ENCODE results near the gene KCNJ6.
"Not testable (repeated sequence)": the region's sequence is repeated elsewhere in the genome, so short reads cannot be mapped to it uniquely, and the experiment has no call there.

Gene KCNJ6

DNA sequence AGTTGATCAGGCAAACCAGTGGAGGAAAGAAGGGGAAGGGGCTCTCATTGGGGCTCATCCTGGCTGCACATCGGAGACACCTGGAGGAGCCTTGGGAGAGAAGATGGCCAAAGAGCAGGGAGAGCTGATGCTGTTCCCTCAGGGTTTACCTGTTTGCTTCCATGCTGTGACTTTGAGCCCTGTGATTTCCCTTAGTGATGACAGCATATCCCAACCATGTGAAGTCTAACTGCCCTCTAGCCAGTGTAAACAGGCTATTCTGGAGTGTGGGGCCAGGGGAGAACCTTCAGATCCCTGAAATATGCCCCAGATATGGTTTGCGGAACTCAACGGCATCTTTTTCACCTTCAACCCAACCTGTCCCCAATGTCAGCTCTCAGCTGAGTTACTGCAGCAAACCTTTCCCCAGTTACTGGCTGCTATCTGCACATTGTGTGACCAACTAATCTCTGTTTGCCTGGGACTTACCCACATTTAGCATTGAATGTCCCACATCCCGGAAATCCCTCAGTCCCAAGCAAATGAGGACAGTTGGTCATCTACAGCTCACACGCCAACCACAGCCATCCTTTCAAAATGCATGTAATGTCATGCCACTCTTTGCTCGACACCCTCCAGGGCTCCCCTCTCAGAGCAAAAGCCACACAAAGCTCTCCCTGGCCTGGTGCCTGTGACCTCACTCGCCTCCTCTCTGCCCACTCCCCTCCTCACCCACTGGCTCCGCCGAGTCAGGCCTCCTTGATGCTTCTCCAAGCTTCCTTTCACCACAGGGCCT lies 242.3 kb downstream of the KCNJ6 start:
- ATAC-seq: no peak

DNA sequence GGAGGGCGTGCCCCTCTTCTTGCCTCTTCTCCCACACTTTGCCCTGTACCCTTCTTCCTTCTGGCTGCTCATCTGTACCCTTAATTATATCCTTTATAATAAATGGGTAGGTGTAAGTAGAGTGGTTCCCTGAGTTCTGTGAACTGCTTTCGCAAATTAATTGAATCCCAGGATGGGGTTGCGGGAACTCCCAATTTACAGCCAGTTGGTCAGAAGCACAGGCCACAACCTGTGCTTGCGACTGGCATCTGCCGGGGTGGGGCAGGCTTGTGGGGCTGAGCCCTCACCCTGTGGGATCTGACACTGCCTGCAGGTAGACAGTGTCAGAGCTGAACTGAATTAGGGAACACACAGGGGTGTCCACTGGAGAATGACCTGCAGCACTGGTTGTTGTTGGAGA lies 244.9 kb downstream of the KCNJ6 start:
- DNase-seq (no peak), ATAC-seq (no peak)

More for the DNA sequence above, 242.3 kb downstream of the KCNJ6 start:
- DNase-seq: no peak

DNA sequence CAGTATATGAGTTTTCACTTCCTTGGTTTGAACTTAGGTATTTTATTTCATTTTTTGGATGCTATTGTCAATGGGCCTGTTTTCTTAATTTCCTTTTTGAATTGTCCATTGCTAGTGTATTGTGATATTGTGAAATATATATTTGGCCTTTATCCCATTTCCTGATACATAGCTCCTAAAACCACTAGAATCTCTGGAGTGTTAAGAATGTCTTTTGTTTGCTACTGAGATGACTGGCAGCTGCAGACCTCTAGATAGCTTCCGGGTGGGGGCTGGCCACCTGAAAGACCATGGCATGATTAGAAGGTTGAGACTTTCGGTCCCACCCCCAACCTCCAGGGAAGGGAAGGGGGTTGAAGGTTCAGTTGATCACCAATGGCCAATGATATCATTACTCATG lies 245.4 kb downstream of the KCNJ6 start:
- no peak for DNase-seq
- no peak for ATAC-seq

DNA sequence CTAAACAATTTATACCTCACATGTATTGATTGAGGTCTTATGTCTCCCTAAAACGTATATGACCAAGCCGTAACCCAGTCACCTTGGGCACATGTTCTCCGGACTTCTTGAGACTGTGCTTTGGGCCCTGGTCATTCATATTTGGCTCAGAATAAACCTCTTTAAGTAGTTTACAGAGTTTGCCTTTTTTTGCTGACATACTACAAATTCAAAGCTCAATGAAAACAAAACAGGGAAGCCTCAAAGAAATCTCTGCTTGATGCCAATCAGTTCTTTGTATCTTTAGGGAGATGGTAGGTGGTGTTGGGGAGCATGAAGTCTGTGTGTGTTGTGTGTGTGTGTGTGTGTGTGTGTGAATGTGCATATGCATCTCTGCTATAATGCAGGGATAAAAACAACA lies 247.0 kb downstream of the KCNJ6 start:
- ATAC-seq (no peak), DNase-seq (no peak)

DNA sequence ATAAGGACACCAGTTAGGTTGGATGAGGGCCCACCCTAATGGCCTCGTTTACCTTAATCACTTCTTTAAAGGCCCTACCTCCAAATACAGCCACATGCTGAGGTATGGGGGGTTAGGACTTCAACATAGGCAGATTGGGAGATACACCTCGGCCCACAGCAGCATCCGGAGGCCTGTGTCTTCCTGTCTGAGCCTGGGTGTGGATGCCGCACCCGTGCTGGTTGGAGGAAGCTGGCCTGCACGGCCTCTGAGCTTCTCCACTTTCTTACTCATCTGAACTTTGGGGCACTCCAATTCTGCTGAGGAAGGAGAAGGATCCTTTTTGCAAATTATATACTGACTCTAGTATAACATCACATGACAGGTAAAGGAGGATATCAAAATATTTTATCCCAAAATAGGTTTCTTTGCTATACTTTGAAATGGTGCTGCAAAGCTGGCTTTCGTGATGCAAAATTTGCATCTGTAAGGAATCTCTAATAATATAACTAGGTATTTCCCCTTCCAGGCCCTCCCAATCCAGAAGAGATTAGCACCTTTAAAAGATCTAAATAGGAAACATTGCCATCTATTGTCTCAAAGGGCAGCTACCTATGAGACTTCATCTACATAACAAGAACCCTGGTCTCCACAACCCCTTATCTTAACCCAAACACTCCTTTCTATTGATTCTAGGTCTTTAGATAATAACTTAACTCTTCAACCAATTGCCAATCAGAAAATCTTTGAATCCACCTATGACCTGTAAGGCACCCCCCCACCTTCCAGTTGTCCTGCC lies 247.6 kb downstream of the KCNJ6 start:
- DNase-seq (no peak), ATAC-seq (no peak)

DNA sequence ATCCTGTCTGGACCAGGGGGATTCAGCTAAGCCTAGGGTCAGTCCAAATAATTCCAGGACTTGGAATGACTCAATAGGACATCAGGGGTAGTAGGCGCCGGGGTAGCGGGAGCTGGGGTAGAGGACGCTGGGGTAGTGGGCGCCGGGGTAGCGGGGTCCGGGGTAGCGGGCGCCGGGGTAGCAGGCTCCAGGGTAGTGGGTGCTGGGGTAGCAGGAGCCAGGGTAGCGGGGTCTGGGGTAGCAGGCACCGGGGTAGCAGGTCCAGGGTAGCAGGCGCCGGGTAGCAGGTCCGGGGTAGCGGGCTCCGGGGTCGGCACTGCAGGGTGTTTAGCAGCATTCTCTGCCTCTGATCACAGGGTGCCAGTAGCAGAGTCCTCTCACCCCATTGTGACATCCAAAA lies 248.9 kb downstream of the KCNJ6 start:
- DNase-seq (no peak), ATAC-seq (no peak)

DNA sequence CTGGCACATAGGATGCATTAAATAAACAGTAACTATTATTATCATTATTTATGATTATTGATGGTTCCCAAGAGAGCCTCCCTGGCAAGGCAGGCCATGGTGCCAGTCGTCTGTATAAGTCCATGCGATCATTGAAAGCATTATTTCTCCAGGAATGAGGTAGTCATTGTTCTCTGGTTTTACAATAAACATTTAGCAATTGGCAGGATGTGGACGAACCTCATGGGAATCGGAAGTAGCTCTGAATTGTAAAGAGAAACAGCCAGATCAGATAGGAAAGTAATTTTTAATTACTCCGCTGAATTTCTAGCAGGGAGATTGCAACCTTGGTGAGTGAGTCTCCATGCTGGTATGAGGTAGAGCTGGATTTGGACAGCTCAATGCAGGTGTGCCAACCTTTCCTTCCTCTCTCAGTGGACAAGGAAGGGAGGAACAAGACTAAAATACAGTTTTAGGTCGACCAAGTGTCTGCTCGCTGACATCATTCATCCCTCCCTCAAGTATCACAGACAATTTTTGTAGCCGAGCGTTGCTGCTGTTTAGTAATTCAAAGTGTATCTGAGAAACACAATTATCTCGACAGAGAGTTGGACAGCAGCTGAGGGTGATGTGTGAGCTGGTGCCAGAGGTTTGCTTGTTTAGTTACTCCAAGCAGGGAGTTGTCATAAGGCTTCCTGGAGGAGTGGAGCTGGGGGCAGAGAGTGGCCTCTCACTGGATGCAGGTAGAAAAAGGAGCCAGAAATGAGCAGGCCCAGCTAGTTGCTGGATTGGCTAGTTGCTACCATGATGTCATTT lies 250.8 kb downstream of the KCNJ6 start:
- ATAC-seq (no peak), DNase-seq (no peak)

DNA sequence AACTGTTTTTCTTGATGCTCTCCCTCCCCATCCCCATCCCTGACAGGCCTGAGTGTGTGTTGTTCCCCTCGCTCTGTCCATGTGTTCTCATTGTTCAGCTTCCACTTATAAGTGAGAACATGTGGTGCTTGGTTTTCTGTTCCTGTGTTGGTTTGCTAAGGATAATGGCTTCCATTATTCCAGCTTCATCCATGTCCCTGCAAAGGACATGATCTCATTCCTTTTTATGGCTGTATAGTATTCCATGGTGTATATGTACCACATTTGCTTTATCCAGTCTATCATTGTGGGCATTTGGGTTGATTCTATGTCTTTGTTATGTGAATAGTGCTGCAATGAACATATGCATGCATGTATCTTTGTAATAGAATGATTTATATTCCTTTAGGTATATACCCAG lies 254.0 kb downstream of the KCNJ6 start:
- not testable (repeated sequence) for ATAC-seq, DNase-seq

- DNase-seq: no peak
- ATAC-seq: no peak
Observed at GRCh38 chr21:37660709-37661108, 255.5 kb downstream of the KCNJ6 start.

- no peak for DNase-seq
- ATAC-seq: no peak
Observed at GRCh38 chr21:37659874-37660273, 256.4 kb downstream of the KCNJ6 start.

- DNase-seq (no peak), ATAC-seq (no peak)
Observed at GRCh38 chr21:37658817-37659458, 257.3 kb downstream of the KCNJ6 start.

- DNase-seq: no peak
- ATAC-seq: no peak
Observed at GRCh38 chr21:37658121-37658816, 258.0 kb downstream of the KCNJ6 start.

GRCh38 chr21:37656899-37657298 lies 259.4 kb downstream of the KCNJ6 start:
- DNase-seq (no peak), ATAC-seq (no peak)

GRCh38 chr21:37655611-37656300 lies 260.5 kb downstream of the KCNJ6 start:
- DNase-seq: no peak
- no peak for ATAC-seq

DNA sequence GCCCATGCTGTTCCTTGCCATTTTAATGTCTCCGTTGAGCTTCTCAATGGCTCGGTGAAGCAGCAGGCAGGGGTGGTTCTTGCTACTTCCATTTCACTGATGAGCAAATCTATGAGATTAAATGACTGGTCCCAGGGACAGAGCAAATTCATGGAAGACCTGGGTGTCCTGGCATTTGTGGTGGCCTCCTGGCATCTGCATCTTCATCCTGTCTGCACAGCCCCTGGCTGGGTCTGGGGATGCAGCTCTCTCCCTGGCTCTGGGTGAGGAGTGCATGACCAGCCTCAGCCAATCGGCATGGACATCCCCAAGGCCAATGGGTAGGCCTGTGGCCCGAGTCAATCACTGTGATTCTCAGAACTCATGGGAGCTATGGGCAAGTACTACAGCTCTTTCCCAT lies 261.7 kb downstream of the KCNJ6 start:
- DNase-seq (no peak), ATAC-seq (no peak)

- ATAC-seq (no peak), DNase-seq (no peak)
Observed at GRCh38 chr21:37653201-37653600, 263.1 kb downstream of the KCNJ6 start.

- ATAC-seq: no peak
- no peak for DNase-seq
Observed at GRCh38 chr21:37647781-37648180, 268.5 kb downstream of the KCNJ6 start.

DNA sequence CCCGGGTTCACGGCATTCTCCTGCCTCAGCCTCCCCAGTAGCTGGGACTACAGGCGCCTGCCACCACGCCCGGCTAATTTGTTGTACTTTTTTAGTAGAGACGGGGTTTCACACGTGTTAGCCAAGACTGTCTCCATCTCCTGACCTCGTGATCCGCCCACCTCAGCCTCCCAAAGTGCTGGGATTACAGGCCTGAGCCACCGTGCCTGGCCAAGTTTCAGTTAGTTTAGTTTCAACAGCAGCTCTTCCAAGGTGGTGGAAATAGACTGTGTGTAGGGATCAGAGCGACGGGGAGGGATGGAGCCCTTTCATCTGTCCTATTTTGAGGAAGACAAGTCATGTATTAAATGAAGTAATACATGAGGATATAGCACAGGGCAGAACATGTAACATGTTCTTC lies 269.5 kb downstream of the KCNJ6 start:
- ATAC-seq, DNase-seq: not testable (repeated sequence)

DNA sequence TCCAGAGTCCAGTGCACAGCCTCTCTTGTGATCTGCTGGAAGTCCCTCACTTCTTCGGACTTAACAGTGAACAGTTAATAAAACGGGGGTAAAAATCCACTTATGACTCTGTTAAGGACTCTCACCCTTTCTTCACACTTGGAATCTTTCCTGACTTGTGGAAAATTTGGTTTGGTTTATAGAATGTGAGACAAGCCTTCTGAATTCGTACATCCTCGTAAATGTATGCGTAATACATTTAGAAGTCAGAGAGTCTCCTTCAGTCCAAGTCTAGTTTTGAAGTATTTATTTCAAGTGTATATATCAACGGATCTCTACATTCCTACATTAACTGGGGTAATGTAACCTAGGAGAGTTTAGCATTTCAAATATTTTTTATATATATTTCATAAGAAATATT lies 270.4 kb downstream of the KCNJ6 start:
- no peak for ATAC-seq
- DNase-seq: no peak

DNA sequence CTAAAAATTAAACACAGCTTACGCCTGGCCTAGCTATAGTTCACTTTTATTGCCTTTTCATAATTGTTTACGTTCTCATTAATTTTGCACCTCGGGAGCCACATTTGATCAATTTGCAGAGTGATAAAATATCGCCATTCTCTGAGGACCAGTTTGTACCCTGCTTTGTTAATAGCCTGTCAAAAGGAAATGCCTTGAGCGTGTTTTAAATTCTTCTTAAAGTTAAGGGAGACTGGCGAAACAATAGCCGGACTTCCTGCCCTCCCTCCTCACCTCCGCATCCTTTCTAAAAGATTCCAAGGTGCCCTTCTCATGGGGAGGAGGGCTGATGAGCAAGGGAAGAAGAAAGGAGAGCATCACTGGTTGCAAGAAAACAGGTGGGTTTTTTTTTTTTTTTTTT lies 271.6 kb downstream of the KCNJ6 start:
- DNase-seq: no peak

DNA sequence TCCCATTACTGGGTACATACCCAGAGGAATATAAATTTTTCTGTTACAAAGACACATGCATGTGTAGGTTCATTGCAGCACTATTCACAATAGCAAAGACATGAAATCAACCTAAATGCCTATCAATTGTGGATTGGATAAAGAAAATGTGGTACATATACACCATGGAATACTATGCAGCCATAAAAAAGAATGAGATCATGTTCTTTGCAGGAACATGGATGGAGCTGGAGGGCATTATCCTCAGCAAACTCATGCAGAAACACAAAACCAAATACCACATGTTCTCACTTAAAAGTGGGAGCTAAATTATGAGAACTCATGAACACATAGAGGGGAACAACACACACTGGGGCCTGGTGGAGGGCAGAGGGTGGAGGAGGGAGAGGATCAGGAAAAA lies 272.4 kb downstream of the KCNJ6 start:
- not testable (repeated sequence) for DNase-seq, ATAC-seq

More for the DNA sequence above, 271.6 kb downstream of the KCNJ6 start:
- ATAC-seq: no peak

Data from stimulated activated naive CD8-positive, alpha-beta T cell treated with anti-CD3 and anti-CD28 coated beads, Interleukin-15, Interleukin-2, amounts not matched to agents 100 U/mL and 50 U/mL, for 24 hours (primary cell).